T-helper 2 cell treated with Interferon-gamma antibody and Interleukin-4, amounts not matched to agents 100 ng/mL and 5 ng/mL, for 36 hours (primary cell): Measurements from ENCODE around the gene PGD. TPM values are rescaled to one million over a fixed set of nuclear protein-coding genes. Genes with fewer than 3 reads are reported as not detected.

Experiments
- intact Hi-C: fragments of 100-400 bp; cut with micrococcal nuclease; formaldehyde crosslinking; loops from one replicate; pipeline ENCODE4 v1.15.1; 2023
- total RNA-seq: library from RNA; stranded (reverse); gene quantifications from 2 replicates; pipeline ENCODE4 v1.2.3, GENCODE V29; 2022

Gene PGD
- 89.3 and 92.7 TPM in 2 replicates for total RNA-seq

DNA sequence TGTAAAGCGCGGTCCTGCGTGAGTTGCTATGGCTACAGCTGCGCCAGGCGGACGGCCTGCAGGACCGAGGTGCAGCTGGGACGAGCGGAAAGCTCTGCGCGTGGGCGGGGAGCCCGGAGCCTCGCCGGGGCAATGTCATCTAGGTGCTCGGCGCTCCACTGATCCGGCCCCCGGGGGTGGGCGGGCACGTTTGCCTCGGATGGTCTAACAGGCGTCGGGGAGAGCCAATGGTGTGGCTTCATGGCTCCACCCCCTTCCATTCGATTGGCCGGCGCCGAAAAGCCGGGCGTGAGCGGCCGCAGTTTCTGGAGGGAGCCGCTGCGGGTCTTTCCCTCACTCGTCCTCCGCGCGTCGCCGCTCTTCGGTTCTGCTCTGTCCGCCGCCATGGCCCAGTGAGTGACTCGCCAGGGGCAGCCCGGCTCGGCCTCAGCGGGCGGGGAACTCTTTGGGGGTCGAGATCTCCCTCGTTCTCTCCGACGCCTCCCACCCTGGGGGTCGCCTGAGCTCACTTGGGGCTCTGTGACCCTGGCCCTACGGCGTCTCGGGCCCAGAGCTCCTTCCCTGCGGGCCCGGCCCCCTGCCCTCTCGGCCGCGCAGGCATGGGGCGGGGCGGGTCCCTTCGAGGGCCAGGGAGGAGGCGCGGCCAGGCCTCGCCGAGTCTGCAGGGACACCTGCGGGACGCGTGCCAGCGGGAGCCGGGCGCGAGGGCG, at the start of gene PGD:
Gene PGD (plus strand): TSS at position 331 of the 710 bp plus-strand sequence. CDS start 54 bp downstream, at position 385.
- intact Hi-C loops: loop anchor here (1.0 to 2.0 kb wide), 5 partner anchors 11 to 366 kb away; partner anchors contain the start of genes DFFA, KIF1B and UBE4B

DNA sequence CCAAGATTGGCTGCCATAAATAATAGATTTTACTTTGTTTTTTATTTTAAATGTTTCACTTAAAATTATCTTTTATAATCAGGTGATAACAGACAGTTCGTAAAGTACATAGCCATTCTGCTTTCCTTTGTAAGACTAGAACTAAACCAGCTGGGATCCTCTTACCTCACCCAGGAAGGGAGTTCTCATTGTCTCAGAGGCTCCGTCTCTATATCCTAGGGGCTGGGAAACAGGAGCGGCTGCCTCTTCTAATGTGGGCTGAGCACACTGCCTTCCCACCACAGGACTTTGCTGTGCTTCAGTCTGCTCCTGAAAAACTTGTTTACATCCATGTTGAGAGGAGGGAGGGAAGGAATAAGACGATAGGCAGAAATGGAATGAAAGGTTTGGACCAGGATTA, 45.6 kb upstream of the PGD start:
- intact Hi-C loops: no loop called here

DNA sequence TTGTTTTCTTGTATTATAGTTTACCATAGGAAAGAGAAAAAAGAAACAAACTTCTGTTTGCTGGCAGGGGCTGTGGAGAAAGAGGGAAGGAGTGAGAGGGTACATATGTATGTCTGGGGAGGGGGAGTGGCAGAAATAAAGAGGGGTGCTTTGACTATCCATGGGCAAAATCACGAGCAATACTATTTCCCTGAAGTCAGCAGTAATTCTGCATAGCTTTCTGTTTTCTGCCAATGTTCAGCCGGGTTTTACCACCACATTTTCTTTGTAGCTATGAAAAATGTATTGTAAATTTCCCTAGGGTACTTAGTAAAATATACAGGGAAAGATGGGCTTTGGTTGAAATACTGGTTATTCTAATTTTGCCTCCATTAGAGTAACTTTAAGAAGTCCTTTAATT, 45.2 kb upstream of the PGD start:
- intact Hi-C loops: no loop called here

GRCh38 chr1:10360045-10360444, 38.8 kb upstream of the PGD start:
- intact Hi-C loops: no loop called here

- intact Hi-C loops: no loop called here
These were observed 37.3 kb upstream of the PGD start for GRCh38 chr1:10361515-10361914.

GRCh38 chr1:10368194-10368593, 30.7 kb upstream of the PGD start:
- intact Hi-C loops: no loop called here

- intact Hi-C loops: no loop called here
These were observed 24.4 kb upstream of the PGD start for GRCh38 chr1:10374442-10374860.

- intact Hi-C loops: loop anchor here (1.0 kb wide), 1 partner anchor 51 kb away; no protein-coding TSS in a partner anchor
These were observed 21.4 kb upstream of the PGD start for GRCh38 chr1:10377365-10378029.

GRCh38 chr1:10378081-10378841, 20.6 kb upstream of the PGD start:
- intact Hi-C loops: no loop called here

GRCh38 chr1:10379101-10379620, 19.7 kb upstream of the PGD start:
- intact Hi-C loops: no loop called here

DNA sequence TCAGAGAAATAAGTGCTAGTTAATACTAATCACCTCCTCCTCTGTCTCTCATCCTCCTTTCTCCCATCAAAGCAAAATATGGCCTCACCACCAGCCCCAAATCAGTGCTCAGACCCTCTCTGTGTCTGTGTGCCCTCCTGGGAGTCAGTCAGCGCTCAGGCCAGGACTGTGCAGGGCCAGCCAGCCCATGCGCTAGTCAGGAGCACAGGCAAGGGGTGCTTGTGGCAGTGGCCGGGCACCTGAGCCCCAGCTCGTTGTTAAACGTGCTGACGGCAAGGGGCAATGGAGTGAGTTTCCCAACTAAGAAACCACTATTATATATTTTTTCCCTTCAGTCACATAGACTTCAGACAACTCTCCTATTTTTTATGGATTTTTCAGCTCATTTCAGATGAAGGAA, 19.2 kb upstream of the PGD start:
- intact Hi-C loops: no loop called here

- intact Hi-C loops: no loop called here
These were observed 18.1 kb upstream of the PGD start for GRCh38 chr1:10380594-10381275.

GRCh38 chr1:10383630-10384029, 15.2 kb upstream of the PGD start:
- intact Hi-C loops: no loop called here

DNA sequence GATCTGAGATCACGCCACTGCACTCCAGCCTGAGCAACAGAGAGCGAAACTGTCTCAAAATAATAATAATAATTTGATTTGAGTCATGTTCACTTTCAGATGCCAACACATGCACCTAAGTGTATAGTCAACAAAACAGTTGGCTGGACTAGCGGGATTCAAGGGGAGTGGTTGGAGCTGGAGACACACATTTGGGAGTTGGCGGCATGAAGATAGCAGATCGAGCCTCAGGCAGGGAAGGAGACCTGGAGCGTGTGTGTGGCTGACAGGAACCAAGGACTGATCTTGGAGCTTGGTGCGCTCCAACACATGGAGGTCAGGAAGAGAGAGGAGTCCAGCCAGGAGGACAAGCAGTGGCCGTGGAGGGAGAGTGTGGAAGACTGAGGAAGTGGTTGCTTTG, 14.6 kb upstream of the PGD start:
- intact Hi-C loops: no loop called here

DNA sequence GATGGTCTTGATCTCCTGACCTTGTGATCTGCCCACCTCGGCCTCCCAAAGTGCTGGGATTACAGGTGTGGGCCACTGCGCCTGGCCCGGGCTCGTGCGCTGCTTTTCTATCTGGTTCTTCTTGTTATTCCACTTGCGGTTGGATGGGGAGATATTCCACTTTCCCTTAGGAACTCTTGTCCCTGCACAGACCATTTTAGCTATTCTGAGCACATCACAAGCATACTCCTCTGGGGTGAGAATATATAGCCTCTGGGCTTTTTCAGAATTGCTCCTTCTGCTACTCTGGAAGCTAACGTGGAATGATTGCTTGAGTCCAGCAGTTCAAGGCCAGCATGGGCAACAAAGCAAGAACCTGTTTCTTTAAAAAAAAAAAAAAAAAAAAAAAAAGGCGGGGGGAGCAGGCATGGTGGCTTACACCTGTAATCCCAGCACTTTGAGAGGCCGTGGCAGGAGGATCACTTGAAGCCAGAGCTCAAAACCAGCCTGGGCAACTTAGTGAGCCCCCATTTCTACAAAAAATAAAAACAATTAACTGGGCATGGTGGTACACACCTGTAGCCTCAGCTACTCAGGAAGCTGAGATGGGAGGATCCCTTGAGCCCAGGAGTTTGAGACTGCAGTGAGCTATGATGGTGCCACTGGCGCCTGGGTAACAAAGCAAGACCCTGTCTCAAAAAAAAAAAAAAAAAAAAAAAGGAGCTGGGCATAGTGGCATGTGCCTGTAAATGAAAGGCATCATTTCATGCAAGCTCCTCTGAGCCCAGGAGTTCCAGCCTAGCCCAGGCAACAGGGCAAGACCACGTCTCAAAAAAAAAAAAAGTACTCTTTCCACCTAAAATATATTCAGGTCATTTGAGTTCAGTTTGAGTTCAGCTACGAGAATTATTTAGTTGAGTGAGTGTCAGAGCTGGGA, 11.8 kb upstream of the PGD start:
- intact Hi-C loops: no loop called here

GRCh38 chr1:10387677-10388386, 11.0 kb upstream of the PGD start:
- intact Hi-C loops: loop anchor here (1.0 kb wide), 1 partner anchor 10 kb away; no protein-coding TSS in a partner anchor

- intact Hi-C loops: loop anchor here (1.0 kb wide), 1 partner anchor 10 kb away; no protein-coding TSS in a partner anchor
These were observed 10.5 kb upstream of the PGD start for GRCh38 chr1:10388387-10388715.

GRCh38 chr1:10389271-10389973, 9.4 kb upstream of the PGD start:
- intact Hi-C loops: no loop called here

DNA sequence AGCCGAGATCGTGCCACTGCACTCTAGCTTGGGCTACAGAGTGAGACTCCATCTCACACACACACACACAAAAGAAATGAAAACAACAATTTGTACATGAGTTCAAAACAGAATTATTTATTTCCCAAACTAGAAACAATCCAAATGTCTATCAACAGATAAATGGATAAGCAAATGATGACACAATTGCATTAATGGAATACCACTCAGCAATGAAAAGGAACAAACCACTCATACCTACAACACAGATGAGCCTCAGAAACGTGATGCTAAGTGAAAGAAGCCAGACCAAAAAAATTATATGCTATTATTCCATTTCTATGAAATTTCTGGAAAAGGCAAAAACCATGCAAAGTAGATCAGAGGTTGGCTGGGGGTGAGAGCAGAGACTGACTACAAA, 2.0 kb upstream of the PGD start:
- intact Hi-C loops: no loop called here
